ENCODE results near the gene DGCR6L. TPM values are rescaled to one million over a fixed set of nuclear protein-coding genes. Genes with fewer than 3 reads are reported as not detected.
"Not testable (repeated sequence)": the region's sequence is repeated elsewhere in the genome, so short reads cannot be mapped to it uniquely, and the experiment has no call there.

DGCR6L gene
- total and polyA plus RNA-seq, 2 donors, result 61.6 to 62.1 TPM

GRCh38 chr22:20290045-20290392 lies 29.8 kb downstream of the DGCR6L start:
- no peak for DNase-seq (ENCODE audit: low read depth in 6 of 9, low spot score in 9 of 9)
- H3K4me3 ChIP-seq (ENCODE audit: low read length in 2 of 2), result no peak overlapping the region
- no peaks in the 10 kb centered on the region for H3K36me3 ChIP-seq (ENCODE audit: control insufficient read depth in 2 of 2, insufficient read depth in 2 of 2, low read length in 1 of 2)
- H3K27ac ChIP-seq (ENCODE audit: low read depth in 1 of 2, low read length in 1 of 2), result no peak overlapping the region
- WGBS, result 97% methylated on average over 10 of the region's 10 CpGs
- no peaks in the 10 kb centered on the region for H3K9me3 ChIP-seq (ENCODE audit: control insufficient read depth in 2 of 2, insufficient read depth in 1 of 2, low read length in 1 of 2)
- no peaks in the 10 kb centered on the region for H3K4me1 ChIP-seq (ENCODE audit: control insufficient read depth in 2 of 2, insufficient read depth in 2 of 2, low read length in 2 of 2)
- H3K27me3 ChIP-seq (ENCODE audit: control insufficient read depth in 2 of 2, insufficient read depth in 1 of 2, low read length in 1 of 2), result peaks cover 0 to 12% of the 10 kb centered on the region in 2 donors

- WGBS, result 92% methylated on average over 22 of the region's 23 CpGs
- not testable (repeated sequence) for DNase-seq (ENCODE audit: low read depth in 6 of 9, low spot score in 9 of 9)
Measured at GRCh38 chr22:20289182-20290044, 30.4 kb downstream of the DGCR6L start.

GRCh38 chr22:20286784-20287423 lies 33.0 kb downstream of the DGCR6L start:
- 80% methylated on average over 19 of the region's 20 CpGs for WGBS
- not testable (repeated sequence) for H3K27me3 ChIP-seq (ENCODE audit: control insufficient read depth in 2 of 2, insufficient read depth in 1 of 2, low read length in 1 of 2); DNase-seq (ENCODE audit: low read depth in 6 of 9, low spot score in 9 of 9)

More at GRCh38 chr22:20289182-20290044, 30.4 kb downstream of the DGCR6L start:
- not testable (repeated sequence) for H3K27ac ChIP-seq (ENCODE audit: low read depth in 1 of 2, low read length in 1 of 2); H3K9me3 ChIP-seq (ENCODE audit: control insufficient read depth in 2 of 2, insufficient read depth in 1 of 2, low read length in 1 of 2); H3K36me3 ChIP-seq (ENCODE audit: control insufficient read depth in 2 of 2, insufficient read depth in 2 of 2, low read length in 1 of 2); H3K4me3 ChIP-seq (ENCODE audit: low read length in 2 of 2); H3K4me1 ChIP-seq (ENCODE audit: control insufficient read depth in 2 of 2, insufficient read depth in 2 of 2, low read length in 2 of 2)
- peaks cover 0 to 12% of the 10 kb centered on the region in 2 donors for H3K27me3 ChIP-seq (ENCODE audit: control insufficient read depth in 2 of 2, insufficient read depth in 1 of 2, low read length in 1 of 2)

GRCh38 chr22:20286312-20286660 lies 33.6 kb downstream of the DGCR6L start:
- H3K27me3 ChIP-seq (ENCODE audit: control insufficient read depth in 2 of 2, insufficient read depth in 1 of 2, low read length in 1 of 2); H3K27ac ChIP-seq (ENCODE audit: low read depth in 1 of 2, low read length in 1 of 2); H3K9me3 ChIP-seq (ENCODE audit: control insufficient read depth in 2 of 2, insufficient read depth in 1 of 2, low read length in 1 of 2); H3K4me3 ChIP-seq (ENCODE audit: low read length in 2 of 2); DNase-seq (ENCODE audit: low read depth in 6 of 9, low spot score in 9 of 9); H3K4me1 ChIP-seq (ENCODE audit: control insufficient read depth in 2 of 2, insufficient read depth in 2 of 2, low read length in 2 of 2); H3K36me3 ChIP-seq (ENCODE audit: control insufficient read depth in 2 of 2, insufficient read depth in 2 of 2, low read length in 1 of 2): not testable (repeated sequence)
- 62% methylated on average over 8 of the region's 8 CpGs for WGBS

More at GRCh38 chr22:20286784-20287423, 33.0 kb downstream of the DGCR6L start:
- H3K9me3 ChIP-seq (ENCODE audit: control insufficient read depth in 2 of 2, insufficient read depth in 1 of 2, low read length in 1 of 2); H3K36me3 ChIP-seq (ENCODE audit: control insufficient read depth in 2 of 2, insufficient read depth in 2 of 2, low read length in 1 of 2); H3K4me3 ChIP-seq (ENCODE audit: low read length in 2 of 2); H3K27ac ChIP-seq (ENCODE audit: low read depth in 1 of 2, low read length in 1 of 2); H3K4me1 ChIP-seq (ENCODE audit: control insufficient read depth in 2 of 2, insufficient read depth in 2 of 2, low read length in 2 of 2): not testable (repeated sequence)

GRCh38 chr22:20285473-20286311 lies 34.2 kb downstream of the DGCR6L start:
- H3K9me3 ChIP-seq (ENCODE audit: control insufficient read depth in 2 of 2, insufficient read depth in 1 of 2, low read length in 1 of 2); H3K4me3 ChIP-seq (ENCODE audit: low read length in 2 of 2); H3K27me3 ChIP-seq (ENCODE audit: control insufficient read depth in 2 of 2, insufficient read depth in 1 of 2, low read length in 1 of 2); H3K36me3 ChIP-seq (ENCODE audit: control insufficient read depth in 2 of 2, insufficient read depth in 2 of 2, low read length in 1 of 2); H3K27ac ChIP-seq (ENCODE audit: low read depth in 1 of 2, low read length in 1 of 2); H3K4me1 ChIP-seq (ENCODE audit: control insufficient read depth in 2 of 2, insufficient read depth in 2 of 2, low read length in 2 of 2): not testable (repeated sequence)
- DNase-seq (ENCODE audit: low read depth in 6 of 9, low spot score in 9 of 9), result peak in 5 of 9 donors; percentile 25 to 70 (median 52)
- WGBS, result 48% methylated on average over 12 of the region's 12 CpGs

- WGBS, result 95% methylated on average over 13 of the region's 13 CpGs
Measured at GRCh38 chr22:20284471-20285086, 35.3 kb downstream of the DGCR6L start.

GRCh38 chr22:20283674-20284066 lies 36.2 kb downstream of the DGCR6L start:
- H3K36me3 ChIP-seq (ENCODE audit: control insufficient read depth in 2 of 2, insufficient read depth in 2 of 2, low read length in 1 of 2), result no peaks in the 10 kb centered on the region
- no peak overlapping the region for H3K27ac ChIP-seq (ENCODE audit: low read depth in 1 of 2, low read length in 1 of 2)
- no peaks in the 10 kb centered on the region for H3K4me1 ChIP-seq (ENCODE audit: control insufficient read depth in 2 of 2, insufficient read depth in 2 of 2, low read length in 2 of 2)
- no peak for DNase-seq (ENCODE audit: low read depth in 6 of 9, low spot score in 9 of 9)
- no peaks in the 10 kb centered on the region for H3K9me3 ChIP-seq (ENCODE audit: control insufficient read depth in 2 of 2, insufficient read depth in 1 of 2, low read length in 1 of 2)
- H3K27me3 ChIP-seq (ENCODE audit: control insufficient read depth in 2 of 2, insufficient read depth in 1 of 2, low read length in 1 of 2), result no peaks in the 10 kb centered on the region
- H3K4me3 ChIP-seq (ENCODE audit: low read length in 2 of 2), result no peak overlapping the region
- 89% methylated on average over 5 of the region's 5 CpGs for WGBS

More at GRCh38 chr22:20284471-20285086, 35.3 kb downstream of the DGCR6L start:
- H3K4me3 ChIP-seq (ENCODE audit: low read length in 2 of 2), result no peak overlapping the region
- no peaks in the 10 kb centered on the region for H3K27me3 ChIP-seq (ENCODE audit: control insufficient read depth in 2 of 2, insufficient read depth in 1 of 2, low read length in 1 of 2)
- no peaks in the 10 kb centered on the region for H3K36me3 ChIP-seq (ENCODE audit: control insufficient read depth in 2 of 2, insufficient read depth in 2 of 2, low read length in 1 of 2)
- H3K4me1 ChIP-seq (ENCODE audit: control insufficient read depth in 2 of 2, insufficient read depth in 2 of 2, low read length in 2 of 2), result no peaks in the 10 kb centered on the region
- no peaks in the 10 kb centered on the region for H3K9me3 ChIP-seq (ENCODE audit: control insufficient read depth in 2 of 2, insufficient read depth in 1 of 2, low read length in 1 of 2)
- no peak for DNase-seq (ENCODE audit: low read depth in 6 of 9, low spot score in 9 of 9)
- no peak overlapping the region for H3K27ac ChIP-seq (ENCODE audit: low read depth in 1 of 2, low read length in 1 of 2)

GRCh38 chr22:20282901-20283673 lies 36.8 kb downstream of the DGCR6L start:
- no peaks in the 10 kb centered on the region for H3K9me3 ChIP-seq (ENCODE audit: control insufficient read depth in 2 of 2, insufficient read depth in 1 of 2, low read length in 1 of 2)
- H3K36me3 ChIP-seq (ENCODE audit: control insufficient read depth in 2 of 2, insufficient read depth in 2 of 2, low read length in 1 of 2), result no peaks in the 10 kb centered on the region
- no peaks in the 10 kb centered on the region for H3K27me3 ChIP-seq (ENCODE audit: control insufficient read depth in 2 of 2, insufficient read depth in 1 of 2, low read length in 1 of 2)
- H3K27ac ChIP-seq (ENCODE audit: low read depth in 1 of 2, low read length in 1 of 2), result no peak overlapping the region
- 97% methylated on average over 15 of the region's 15 CpGs for WGBS
- DNase-seq (ENCODE audit: low read depth in 6 of 9, low spot score in 9 of 9), result no peak
- no peaks in the 10 kb centered on the region for H3K4me1 ChIP-seq (ENCODE audit: control insufficient read depth in 2 of 2, insufficient read depth in 2 of 2, low read length in 2 of 2)
- no peak overlapping the region for H3K4me3 ChIP-seq (ENCODE audit: low read length in 2 of 2)
